Left ventricle myocardium inferior (tissue), 1 donor: ENCODE results near the gene OR6C3. TPM values are rescaled to one million over a fixed set of nuclear protein-coding genes. Genes with fewer than 3 reads are reported as not detected.
"Not testable (repeated sequence)": the region's sequence is repeated elsewhere in the genome, so short reads cannot be mapped to it uniquely, and the experiment has no call there.

ENCODE experiments used
- DNase-seq: peaks from one replicate; pipeline ENCODE4 v3.0.0-alpha.2; 2020
- H3K27ac ChIP-seq: fragments of 200-600 bp; replicated peaks from 2 replicates; pipeline ENCODE4 v1.8.0; 2021
- H3K27me3 ChIP-seq: fragments of 200-600 bp; 2 replicates; pipeline ENCODE4 v1.8.0; 2021; ENCODE audit warnings: low read depth
- H3K36me3 ChIP-seq: fragments of 200-600 bp; 2 replicates; pipeline ENCODE4 v1.8.0; 2021
- H3K4me1 ChIP-seq: fragments of 200-600 bp; 2 replicates; pipeline ENCODE4 v1.8.0; 2021
- H3K4me3 ChIP-seq: fragments of 200-600 bp; 2 replicates; pipeline ENCODE4 v1.8.0; 2021; ENCODE audit warnings: mild to moderate bottlenecking, moderate library complexity
- H3K9me3 ChIP-seq: fragments of 200-600 bp; replicated peaks from 2 replicates; pipeline ENCODE4 v1.8.0; 2021
- CTCF ChIP-seq: fragments of 200-600 bp; IDR thresholded peaks from 2 replicates; pipeline ENCODE4 v1.8.0; 2021; ENCODE audit warnings: antibody characterized with exemption, mild to moderate bottlenecking, borderline replicate concordance
- intact Hi-C: fragments of 100-400 bp; cut with micrococcal nuclease; formaldehyde crosslinking; loops from one replicate; pipeline ENCODE4 v1.11.0; 2022
- long read RNA-seq: library from polyadenylated mRNA; unstranded; transcript quantifications from one replicate; pipeline ENCODE4 v2.0.0, GENCODE V29; 2021
- total RNA-seq: library from RNA; stranded (reverse); fragmentation: NEBNext Ultra II Directional; extraction: Animal tissue kit (Norgen Biotek cat#: 25700); gene quantifications from one replicate; pipeline ENCODE4 v1.2.1, GENCODE V29; 2021
- donor health status: DM: no; HTN: yes; CAD: no; lungs with severe emphysema.

Gene OR6C3
- total RNA-seq, result not detected
- long read RNA-seq, result 0 reads

- Histone ChIP-seq H3K9me3 (no peaks in the 10 kb centered on the region), H3K4me3 (no peak within 1 kb of the TSS), H3K36me3 (no peaks in the 10 kb centered on the region), H3K4me1 (no peaks in the 10 kb centered on the region), H3K27ac (no peak within 1 kb of the TSS), H3K27me3 (no peaks in the 10 kb centered on the region)
- intact Hi-C loops, result no loop called here
- no peak for DNase-seq
- TF ChIP-seq CTCF, result no peak
Measured at GRCh38 chr12:55330446-55330845, at the start of gene OR6C3. Gene OR6C3 (plus strand): TSS chr12:55330746. CDS start chr12:55331701, 955 bp downstream.

GRCh38 chr12:55280991-55281390, 49.6 kb upstream of the OR6C3 start:
- intact Hi-C loops, result no loop called here
- Histone ChIP-seq H3K4me3 (no peak overlapping the region), H3K4me1 (no peaks in the 10 kb centered on the region), H3K36me3 (no peaks in the 10 kb centered on the region), H3K27ac (no peak overlapping the region), H3K27me3 (peaks cover 5% of the 10 kb centered on the region), H3K9me3 (peaks cover 14% of the 10 kb centered on the region)
- TF ChIP-seq CTCF, result no peak
- DNase-seq, result no peak

GRCh38 chr12:55289999-55290398, 40.5 kb upstream of the OR6C3 start:
- H3K9me3 ChIP-seq, result no peaks in the 10 kb centered on the region
- peaks cover 5% of the 10 kb centered on the region for H3K27me3 ChIP-seq
- DNase-seq, result no peak
- intact Hi-C loops, result no loop called here
- H3K4me3 ChIP-seq, result no peak overlapping the region
- TF ChIP-seq CTCF, result no peak
- H3K27ac ChIP-seq, result no peak overlapping the region
- H3K4me1 ChIP-seq, result no peaks in the 10 kb centered on the region
- no peaks in the 10 kb centered on the region for H3K36me3 ChIP-seq

GRCh38 chr12:55296469-55296868, 34.1 kb upstream of the OR6C3 start, which contains the start of gene OR6C6:
Gene OR6C6 (minus strand): TSS chr12:55296569. CDS start chr12:55295232, 1,337 bp downstream.
- no peak for TF ChIP-seq CTCF
- Histone ChIP-seq H3K27me3 (no peaks in the 10 kb centered on the region), H3K27ac (no peak within 1 kb of the TSS), H3K4me1 (no peaks in the 10 kb centered on the region), H3K36me3 (no peaks in the 10 kb centered on the region), H3K9me3 (peaks cover 6% of the 10 kb centered on the region), H3K4me3 (no peak within 1 kb of the TSS)
- intact Hi-C loops, result no loop called here
- no peak for DNase-seq

- no peak for DNase-seq
- intact Hi-C loops, result no loop called here
- Histone ChIP-seq H3K4me3 (no peak within 1 kb of the TSS), H3K27ac (no peak within 1 kb of the TSS), H3K9me3 (peaks cover 2% of the 10 kb centered on the region), H3K4me1 (no peaks in the 10 kb centered on the region), H3K27me3 (no peaks in the 10 kb centered on the region), H3K36me3 (no peaks in the 10 kb centered on the region)
- TF ChIP-seq CTCF, result no peak
Measured at GRCh38 chr12:55314043-55314442, 16.5 kb upstream of the OR6C3 start, which contains the start of gene OR6C1. Gene OR6C1 (plus strand): TSS chr12:55314343. CDS start chr12:55320600, 6,257 bp downstream.

DNA sequence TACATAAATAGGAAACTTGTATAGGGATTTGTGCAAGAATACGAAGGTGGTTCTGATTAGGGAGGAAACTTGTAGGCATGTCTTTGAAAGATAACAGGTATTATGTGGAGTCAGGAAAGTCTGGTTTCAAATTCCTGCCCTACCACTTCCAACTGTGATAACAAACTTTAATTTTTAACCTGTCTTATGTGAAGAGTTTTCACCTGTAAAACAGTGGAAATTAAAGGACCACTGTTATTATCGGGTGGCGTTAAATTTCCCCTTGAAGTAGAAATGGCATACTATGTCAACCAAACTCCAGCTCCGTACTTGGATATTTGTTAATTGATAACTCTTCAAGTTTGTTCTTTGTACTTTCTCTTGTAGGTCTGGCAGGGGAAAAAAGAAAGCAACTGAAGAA, 10.3 kb upstream of the OR6C3 start:
- H3K4me3 ChIP-seq, result no peak overlapping the region
- no peaks in the 10 kb centered on the region for H3K27me3 ChIP-seq
- H3K27ac ChIP-seq, result no peak overlapping the region
- no peak for DNase-seq
- H3K4me1 ChIP-seq, result no peaks in the 10 kb centered on the region
- TF ChIP-seq CTCF, result no peak
- H3K9me3 ChIP-seq, result no peaks in the 10 kb centered on the region
- intact Hi-C loops, result no loop called here
- H3K36me3 ChIP-seq, result no peaks in the 10 kb centered on the region

DNA sequence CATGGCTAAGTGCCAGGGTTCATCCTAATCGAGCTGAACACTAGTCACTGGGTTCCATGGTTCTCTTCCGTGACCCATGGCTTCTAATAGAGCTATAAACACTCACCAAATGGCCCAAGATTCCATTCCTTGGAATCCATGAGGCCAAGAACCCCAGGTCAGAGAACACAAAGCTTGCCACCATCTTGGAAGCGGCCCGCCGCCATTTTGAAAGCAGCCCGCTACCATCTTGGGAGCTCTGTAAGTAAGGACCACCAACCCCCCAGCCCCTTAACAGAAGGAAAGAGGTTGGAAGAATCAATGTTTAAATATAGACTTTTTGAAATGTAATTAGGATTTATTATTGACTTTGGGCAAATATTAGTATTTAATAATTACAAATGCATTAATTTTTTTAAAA, 4.7 kb upstream of the OR6C3 start:
- H3K4me1 ChIP-seq, H3K27ac ChIP-seq, DNase-seq, H3K4me3 ChIP-seq, H3K9me3 ChIP-seq, H3K36me3 ChIP-seq, H3K27me3 ChIP-seq, intact Hi-C loops: not testable (repeated sequence)
